WTC11 (cell line): Measurements from ENCODE around the gene BAIAP3. TPM values are rescaled to one million over a fixed set of nuclear protein-coding genes. Genes with fewer than 3 reads are reported as not detected.

Experiments
- ATAC-seq: fragments of 200-7000 bp; cut with Tn5 transposase; 2 replicates; pipeline ENCODE4 v1.10.0; 2021; ENCODE audit warnings: mild to moderate bottlenecking, moderate library complexity
- CTCF ChIA-PET: fragments of 300-600 bp; sonication (Branson Sonifier 250); formaldehyde crosslinking; loops from one replicate; lab custom pipeline; 2021; ENCODE audit warnings: antibody characterized with exemption; lab: Charles Lee
- POLR2A ChIA-PET: fragments of 350-600 bp; sonication (Branson Sonifier 250); formaldehyde crosslinking; loops from one replicate; lab custom pipeline; 2021; ENCODE audit warnings: antibody characterized with exemption; lab: Charles Lee
- DNase-seq: peaks from one replicate; pipeline ENCODE4 v3.0.0; 2021; ENCODE audit warnings: low spot score
- H3K27ac Mint-ChIP-seq: 2 replicates; pipeline ENCODE4 v1.8.0; 2021; ENCODE audit warnings: mixed read lengths
- H3K27me3 Mint-ChIP-seq: 2 replicates; pipeline ENCODE4 v1.8.0; 2021; ENCODE audit warnings: low read depth, mild to moderate bottlenecking, moderate library complexity, mixed read lengths
- H3K36me3 Mint-ChIP-seq: 2 replicates; pipeline ENCODE4 v1.8.0; 2021; ENCODE audit warnings: mixed read lengths
- H3K4me1 Mint-ChIP-seq: 2 replicates; pipeline ENCODE4 v1.8.0; 2022; ENCODE audit warnings: mixed read lengths
- H3K4me3 Mint-ChIP-seq: 2 replicates; pipeline ENCODE4 v1.8.0; 2021; ENCODE audit warnings: mild to moderate bottlenecking, moderate library complexity, mixed read lengths
- H3K9me3 Mint-ChIP-seq: 2 replicates; pipeline ENCODE4 v1.8.0; 2021; ENCODE audit warnings: mixed read lengths
- ATF2 ChIP-seq: sonication (generic); formaldehyde crosslinking; IDR thresholded peaks from 2 replicates; pipeline ENCODE4 v1.8.1; 2022; ENCODE audit warnings: low read depth, missing genetic modification reagents, borderline replicate concordance
- CREB1 ChIP-seq: sonication (generic); formaldehyde crosslinking; IDR thresholded peaks from 2 replicates; pipeline ENCODE4 v1.8.0; 2023; ENCODE audit warnings: mild to moderate bottlenecking, missing genetic modification reagents
- ELF4 ChIP-seq: sonication (generic); formaldehyde crosslinking; IDR thresholded peaks from 2 replicates; pipeline ENCODE4 v1.8.1; 2022; ENCODE audit warnings: low read depth, mild to moderate bottlenecking, moderate library complexity, missing genetic modification reagents
- EMX1 ChIP-seq: fragments of 250-450 bp; sonication (Bioruptor Pico); IDR thresholded peaks from 2 replicates; pipeline ENCODE4 v1.8.0; 2021; ENCODE audit warnings: mild to moderate bottlenecking
- GTF2I ChIP-seq: fragments of 250-450 bp; sonication (Bioruptor Pico); conservative IDR thresholded peaks from 2 replicates; pipeline ENCODE4 v1.4.0; 2021; ENCODE audit warnings: mild to moderate bottlenecking
- IRF2 ChIP-seq: sonication (generic); formaldehyde crosslinking; IDR thresholded peaks from 2 replicates; pipeline ENCODE4 v1.8.0; 2022; ENCODE audit warnings: low read depth, missing genetic modification reagents, borderline replicate concordance
- KAT7 ChIP-seq: sonication (generic); formaldehyde crosslinking; IDR thresholded peaks from 2 replicates; pipeline ENCODE4 v1.8.1; 2023; ENCODE audit warnings: missing genetic modification reagents, mild to moderate bottlenecking, borderline replicate concordance
- NFYB ChIP-seq: sonication (generic); formaldehyde crosslinking; conservative IDR thresholded peaks from 2 replicates; pipeline ENCODE4 v1.8.0; 2022; ENCODE audit warnings: low read depth, missing genetic modification reagents
- RORB ChIP-seq: fragments of 250-450 bp; sonication (Bioruptor Pico); IDR thresholded peaks from 2 replicates; pipeline ENCODE4 v1.9.0; 2021; ENCODE audit warnings: mild to moderate bottlenecking
- SMAD3 ChIP-seq: sonication (generic); formaldehyde crosslinking; IDR thresholded peaks from 2 replicates; pipeline ENCODE4 v1.8.0; 2022; ENCODE audit warnings: missing genetic modification reagents, mild to moderate bottlenecking, borderline replicate concordance
- SOX15 ChIP-seq: fragments of 250-450 bp; sonication (Bioruptor Pico); IDR thresholded peaks from 2 replicates; pipeline ENCODE4 v1.9.0; 2021; ENCODE audit warnings: mild to moderate bottlenecking
- ZBTB43 ChIP-seq: sonication (generic); formaldehyde crosslinking; IDR thresholded peaks from 2 replicates; pipeline ENCODE4 v1.8.1; 2023; ENCODE audit warnings: mild to moderate bottlenecking, missing genetic modification reagents
- ZNF219 ChIP-seq: sonication (generic); formaldehyde crosslinking; IDR thresholded peaks from 2 replicates; pipeline ENCODE4 v1.8.0; 2023; ENCODE audit warnings: missing genetic modification reagents, mild to moderate bottlenecking, borderline replicate concordance
- ZNF416 ChIP-seq: fragments of 250-450 bp; sonication (Bioruptor Pico); IDR thresholded peaks from 2 replicates; pipeline ENCODE4 v1.9.0; 2021; ENCODE audit warnings: mild to moderate bottlenecking, inconsistent platforms
- ZNF671 ChIP-seq: fragments of 250-450 bp; sonication (Bioruptor Pico); IDR thresholded peaks from 2 replicates; pipeline ENCODE4 v1.8.0; 2021; ENCODE audit warnings: mild to moderate bottlenecking
- total RNA-seq: library from RNA; stranded (reverse); gene quantifications from 3 replicates; pipeline ENCODE4 v1.2.3, GENCODE V29; 2021
- TF ChIP-seq, protein P1 (sequence below): sonication (generic); formaldehyde crosslinking; IDR thresholded peaks from 2 replicates; pipeline ENCODE4 v1.8.0; 2022; ENCODE audit warnings: missing genetic modification reagents
- TF ChIP-seq, protein P2 (sequence below): sonication (generic); formaldehyde crosslinking; IDR thresholded peaks from 2 replicates; pipeline ENCODE4 v1.8.0; 2022; ENCODE audit warnings: mild to moderate bottlenecking, missing genetic modification reagents
- TF ChIP-seq, protein P3 (sequence below): fragments of 200-600 bp; IDR thresholded peaks from 2 replicates; pipeline ENCODE4 v1.8.0; 2022; ENCODE audit warnings: antibody characterized with exemption
- TF ChIP-seq, protein P4 (sequence below): fragments of 250-450 bp; sonication (Bioruptor Pico); IDR thresholded peaks from 2 replicates; pipeline ENCODE4 v2.1.2; 2022; ENCODE audit warnings: mild to moderate bottlenecking, moderate library complexity
- TF ChIP-seq, protein P5 (sequence below): fragments of 250-450 bp; sonication (Bioruptor Pico); conservative IDR thresholded peaks from 2 replicates; pipeline ENCODE4 v1.9.0; 2021; ENCODE audit warnings: mild to moderate bottlenecking
- TF ChIP-seq, protein P6 (sequence below): sonication (generic); formaldehyde crosslinking; IDR thresholded peaks from 2 replicates; pipeline ENCODE4 v1.8.0; 2022; ENCODE audit warnings: mild to moderate bottlenecking, missing genetic modification reagents

Gene BAIAP3
- total RNA-seq, 1 experiment from 2014 or later, result 18.8 TPM

GRCh38 chr16:1290860-1291575 is 42.4 kb upstream of the BAIAP3 start:
- CTCF ChIA-PET, result interaction anchor here (0.7 to 3.5 kb wide), 3 partner anchors 10 to 128 kb away, joined by 4 to 48 read pairs (median 7); no protein-coding TSS in a partner anchor
- H3K27ac Mint-ChIP-seq, result no peak overlapping the region
- TF ChIP-seq KAT7 (CRISPR knock-in tag) (no peak), EMX1 (CRISPR knock-in tag) (no peak), ELF4 (CRISPR knock-in tag) (no peak), CREB1 (CRISPR knock-in tag) (no peak), NFYB (CRISPR knock-in tag) (no peak), ZNF416 (CRISPR knock-in tag) (no peak)
- TF ChIP-seq, protein P1, sequence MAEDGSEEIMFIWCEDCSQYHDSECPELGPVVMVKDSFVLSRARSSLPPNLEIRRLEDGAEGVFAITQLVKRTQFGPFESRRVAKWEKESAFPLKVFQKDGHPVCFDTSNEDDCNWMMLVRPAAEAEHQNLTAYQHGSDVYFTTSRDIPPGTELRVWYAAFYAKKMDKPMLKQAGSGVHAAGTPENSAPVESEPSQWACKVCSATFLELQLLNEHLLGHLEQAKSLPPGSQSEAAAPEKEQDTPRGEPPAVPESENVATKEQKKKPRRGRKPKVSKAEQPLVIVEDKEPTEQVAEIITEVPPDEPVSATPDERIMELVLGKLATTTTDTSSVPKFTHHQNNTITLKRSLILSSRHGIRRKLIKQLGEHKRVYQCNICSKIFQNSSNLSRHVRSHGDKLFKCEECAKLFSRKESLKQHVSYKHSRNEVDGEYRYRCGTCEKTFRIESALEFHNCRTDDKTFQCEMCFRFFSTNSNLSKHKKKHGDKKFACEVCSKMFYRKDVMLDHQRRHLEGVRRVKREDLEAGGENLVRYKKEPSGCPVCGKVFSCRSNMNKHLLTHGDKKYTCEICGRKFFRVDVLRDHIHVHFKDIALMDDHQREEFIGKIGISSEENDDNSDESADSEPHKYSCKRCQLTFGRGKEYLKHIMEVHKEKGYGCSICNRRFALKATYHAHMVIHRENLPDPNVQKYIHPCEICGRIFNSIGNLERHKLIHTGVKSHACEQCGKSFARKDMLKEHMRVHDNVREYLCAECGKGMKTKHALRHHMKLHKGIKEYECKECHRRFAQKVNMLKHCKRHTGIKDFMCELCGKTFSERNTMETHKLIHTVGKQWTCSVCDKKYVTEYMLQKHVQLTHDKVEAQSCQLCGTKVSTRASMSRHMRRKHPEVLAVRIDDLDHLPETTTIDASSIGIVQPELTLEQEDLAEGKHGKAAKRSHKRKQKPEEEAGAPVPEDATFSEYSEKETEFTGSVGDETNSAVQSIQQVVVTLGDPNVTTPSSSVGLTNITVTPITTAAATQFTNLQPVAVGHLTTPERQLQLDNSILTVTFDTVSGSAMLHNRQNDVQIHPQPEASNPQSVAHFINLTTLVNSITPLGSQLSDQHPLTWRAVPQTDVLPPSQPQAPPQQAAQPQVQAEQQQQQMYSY (CRISPR knock-in tag), result no peak
- peaks cover 35% of the 10 kb centered on the region for H3K4me1 Mint-ChIP-seq
- no peak for ATAC-seq
- H3K27me3 Mint-ChIP-seq, result peaks cover 58% of the 10 kb centered on the region
- no peak overlapping the region for H3K4me3 Mint-ChIP-seq
- no peaks in the 10 kb centered on the region for H3K9me3 Mint-ChIP-seq
- POLR2A ChIA-PET, result no interaction called here
- no peak for DNase-seq
- H3K36me3 Mint-ChIP-seq, result no peaks in the 10 kb centered on the region

GRCh38 chr16:1291576-1291974 is 41.9 kb upstream of the BAIAP3 start:
- no peaks in the 10 kb centered on the region for H3K36me3 Mint-ChIP-seq
- DNase-seq (no peak), ATAC-seq (no peak)
- peaks cover 56% of the 10 kb centered on the region for H3K27me3 Mint-ChIP-seq
- TF ChIP-seq ZBTB43 (CRISPR knock-in tag), result no peak
- no peak for TF ChIP-seq GTF2I (CRISPR knock-in tag)
- TF ChIP-seq, protein P2, sequence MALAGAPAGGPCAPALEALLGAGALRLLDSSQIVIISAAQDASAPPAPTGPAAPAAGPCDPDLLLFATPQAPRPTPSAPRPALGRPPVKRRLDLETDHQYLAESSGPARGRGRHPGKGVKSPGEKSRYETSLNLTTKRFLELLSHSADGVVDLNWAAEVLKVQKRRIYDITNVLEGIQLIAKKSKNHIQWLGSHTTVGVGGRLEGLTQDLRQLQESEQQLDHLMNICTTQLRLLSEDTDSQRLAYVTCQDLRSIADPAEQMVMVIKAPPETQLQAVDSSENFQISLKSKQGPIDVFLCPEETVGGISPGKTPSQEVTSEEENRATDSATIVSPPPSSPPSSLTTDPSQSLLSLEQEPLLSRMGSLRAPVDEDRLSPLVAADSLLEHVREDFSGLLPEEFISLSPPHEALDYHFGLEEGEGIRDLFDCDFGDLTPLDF, result no peak
- TF ChIP-seq, protein P3, sequence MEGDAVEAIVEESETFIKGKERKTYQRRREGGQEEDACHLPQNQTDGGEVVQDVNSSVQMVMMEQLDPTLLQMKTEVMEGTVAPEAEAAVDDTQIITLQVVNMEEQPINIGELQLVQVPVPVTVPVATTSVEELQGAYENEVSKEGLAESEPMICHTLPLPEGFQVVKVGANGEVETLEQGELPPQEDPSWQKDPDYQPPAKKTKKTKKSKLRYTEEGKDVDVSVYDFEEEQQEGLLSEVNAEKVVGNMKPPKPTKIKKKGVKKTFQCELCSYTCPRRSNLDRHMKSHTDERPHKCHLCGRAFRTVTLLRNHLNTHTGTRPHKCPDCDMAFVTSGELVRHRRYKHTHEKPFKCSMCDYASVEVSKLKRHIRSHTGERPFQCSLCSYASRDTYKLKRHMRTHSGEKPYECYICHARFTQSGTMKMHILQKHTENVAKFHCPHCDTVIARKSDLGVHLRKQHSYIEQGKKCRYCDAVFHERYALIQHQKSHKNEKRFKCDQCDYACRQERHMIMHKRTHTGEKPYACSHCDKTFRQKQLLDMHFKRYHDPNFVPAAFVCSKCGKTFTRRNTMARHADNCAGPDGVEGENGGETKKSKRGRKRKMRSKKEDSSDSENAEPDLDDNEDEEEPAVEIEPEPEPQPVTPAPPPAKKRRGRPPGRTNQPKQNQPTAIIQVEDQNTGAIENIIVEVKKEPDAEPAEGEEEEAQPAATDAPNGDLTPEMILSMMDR, result no peak
- TF ChIP-seq IRF2 (CRISPR knock-in tag), result no peak
- TF ChIP-seq ZNF671, result no peak
- no peak for TF ChIP-seq SMAD3
- TF ChIP-seq, protein P4, sequence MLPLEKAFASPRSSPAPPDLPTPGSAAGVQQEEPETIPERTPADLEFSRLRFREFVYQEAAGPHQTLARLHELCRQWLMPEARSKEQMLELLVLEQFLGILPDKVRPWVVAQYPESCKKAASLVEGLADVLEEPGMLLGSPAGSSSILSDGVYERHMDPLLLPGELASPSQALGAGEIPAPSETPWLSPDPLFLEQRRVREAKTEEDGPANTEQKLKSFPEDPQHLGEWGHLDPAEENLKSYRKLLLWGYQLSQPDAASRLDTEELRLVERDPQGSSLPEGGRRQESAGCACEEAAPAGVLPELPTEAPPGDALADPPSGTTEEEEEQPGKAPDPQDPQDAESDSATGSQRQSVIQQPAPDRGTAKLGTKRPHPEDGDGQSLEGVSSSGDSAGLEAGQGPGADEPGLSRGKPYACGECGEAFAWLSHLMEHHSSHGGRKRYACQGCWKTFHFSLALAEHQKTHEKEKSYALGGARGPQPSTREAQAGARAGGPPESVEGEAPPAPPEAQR (CRISPR knock-in tag), result no peak
- TF ChIP-seq SOX15, result no peak
- TF ChIP-seq, protein P5, sequence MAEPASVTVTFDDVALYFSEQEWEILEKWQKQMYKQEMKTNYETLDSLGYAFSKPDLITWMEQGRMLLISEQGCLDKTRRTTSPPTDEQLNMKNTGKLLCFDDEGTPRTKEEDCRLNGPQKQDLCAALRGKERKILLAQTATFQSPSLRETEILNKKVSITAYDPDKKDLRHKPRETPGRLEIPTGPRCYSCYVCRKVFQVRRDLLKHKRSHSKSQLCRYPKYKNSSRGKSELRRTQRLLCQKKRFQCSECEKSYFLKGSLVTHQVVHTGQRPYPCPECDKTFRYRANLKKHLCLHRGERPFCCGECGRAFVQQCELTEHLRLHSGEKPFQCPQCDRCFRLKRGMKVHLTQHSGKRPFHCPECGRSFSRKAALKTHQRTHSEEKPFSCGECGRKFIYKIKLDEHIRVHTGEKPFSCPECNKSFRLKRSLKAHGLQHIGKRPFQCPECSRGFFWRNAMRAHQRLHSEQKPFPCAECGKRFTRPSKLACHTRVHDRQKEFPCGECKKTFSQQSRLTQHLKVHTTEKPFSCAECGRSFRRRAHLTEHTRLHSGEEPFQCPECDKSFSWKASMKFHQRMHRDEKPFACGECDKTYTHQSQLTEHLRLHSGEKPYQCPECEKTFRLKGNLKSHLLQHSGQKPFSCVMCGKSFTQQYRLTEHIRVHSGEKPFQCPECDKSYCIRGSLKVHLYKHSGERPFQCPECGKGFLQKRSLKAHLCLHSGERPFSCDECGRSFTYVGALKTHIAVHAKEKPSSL (CRISPR knock-in tag), result no peak
- TF ChIP-seq, protein P6, sequence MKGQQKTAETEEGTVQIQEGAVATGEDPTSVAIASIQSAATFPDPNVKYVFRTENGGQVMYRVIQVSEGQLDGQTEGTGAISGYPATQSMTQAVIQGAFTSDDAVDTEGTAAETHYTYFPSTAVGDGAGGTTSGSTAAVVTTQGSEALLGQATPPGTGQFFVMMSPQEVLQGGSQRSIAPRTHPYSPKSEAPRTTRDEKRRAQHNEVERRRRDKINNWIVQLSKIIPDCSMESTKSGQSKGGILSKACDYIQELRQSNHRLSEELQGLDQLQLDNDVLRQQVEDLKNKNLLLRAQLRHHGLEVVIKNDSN (CRISPR knock-in tag), result no peak
- TF ChIP-seq ATF2, result no peak
- no peak for TF ChIP-seq RORB (CRISPR knock-in tag)
- TF ChIP-seq ZNF219 (CRISPR knock-in tag), result no peak
- POLR2A ChIA-PET, result no interaction called here
- no peak overlapping the region for H3K4me3 Mint-ChIP-seq
- peaks cover 35% of the 10 kb centered on the region for H3K4me1 Mint-ChIP-seq
- no peak overlapping the region for H3K27ac Mint-ChIP-seq
- CTCF ChIA-PET, result interaction anchor here (0.7 to 3.5 kb wide), 3 partner anchors 9 to 129 kb away, joined by 4 to 48 read pairs (median 7); no protein-coding TSS in a partner anchor
- H3K9me3 Mint-ChIP-seq, result no peaks in the 10 kb centered on the region
